ENCODE results near the gene RNF220.

- no peak for TF ChIP-seq POLR2AphosphoS5 (IDR thresholded peaks at IDR 0.05; ENCODE audit: low read depth, low read length)
- TF ChIP-seq POLR2A (IDR thresholded peaks at IDR 0.05; ENCODE audit: low read depth, low read length) = no peak
- TF ChIP-seq TAF1 (IDR thresholded peaks at IDR 0.05; ENCODE audit: borderline replicate concordance, low read depth, low read length) = no peak
These were observed 244.7 kb downstream of the RNF220 start for GRCh38 chr1:44649788-44650158.

All from GM12892 (cell line).